Parathyroid adenoma (tissue), 2 donors: ENCODE results near the gene DCP1A.
A peak's percentile ranks its signal among the peaks of the same experiment; 100 is the strongest.
"Not testable (repeated sequence)": the region's sequence is repeated elsewhere in the genome, so short reads cannot be mapped to it uniquely, and the experiment has no call there.

Experiments
- H2AFZ ChIP-seq: fragments of 300-600 bp; sonication (generic); one replicate; pipeline ENCODE4 v1.7.0; 2017; ENCODE audit warnings: antibody characterized with exemption, mild to moderate bottlenecking
- H3K27ac ChIP-seq: fragments of 300-600 bp; sonication (generic); one replicate; pipeline ENCODE4 v1.7.0; 2017
- H3K27me3 ChIP-seq: fragments of 300-600 bp; sonication (generic); one replicate; pipeline ENCODE4 v1.7.0; 2017; ENCODE audit warnings: low read length; ENCODE audit not compliant: control insufficient read depth, insufficient read depth
- H3K36me3 ChIP-seq: fragments of 300-600 bp; sonication (generic); one replicate; pipeline ENCODE4 v1.7.0; 2017; ENCODE audit warnings: low read length; ENCODE audit not compliant: control insufficient read depth, insufficient read depth
- H3K4me1 ChIP-seq: fragments of 300-600 bp; sonication (generic); one replicate; pipeline ENCODE4 v1.7.0; 2017; ENCODE audit warnings: control low read depth
- H3K4me2 ChIP-seq: fragments of 300-600 bp; sonication (generic); one replicate; pipeline ENCODE4 v1.7.0; 2017; ENCODE audit warnings: low read length
- H3K4me3 ChIP-seq: fragments of 300-600 bp; sonication (generic); one replicate; pipeline ENCODE4 v1.7.0; 2017; ENCODE audit warnings: low read depth, low read length
- H3K79me2 ChIP-seq: fragments of 300-600 bp; sonication (generic); one replicate; pipeline ENCODE4 v1.7.0; 2017; ENCODE audit warnings: control low read depth
- H3K9ac ChIP-seq: fragments of 300-600 bp; sonication (generic); one replicate; pipeline ENCODE4 v1.7.0; 2017; ENCODE audit warnings: mild to moderate bottlenecking
- H3K9me3 ChIP-seq: fragments of 300-600 bp; sonication (generic); one replicate; pipeline ENCODE4 v1.7.0; 2017; ENCODE audit warnings: low read length; ENCODE audit not compliant: control insufficient read depth
- CTCF ChIP-seq: fragments of 300-600 bp; sonication (generic); IDR thresholded peaks from one replicate; pipeline ENCODE4 v1.7.0; 2017; ENCODE audit warnings: antibody characterized with exemption, mild to moderate bottlenecking
- donor health status: primary hyperparathyroidism.

Gene DCP1A

DNA sequence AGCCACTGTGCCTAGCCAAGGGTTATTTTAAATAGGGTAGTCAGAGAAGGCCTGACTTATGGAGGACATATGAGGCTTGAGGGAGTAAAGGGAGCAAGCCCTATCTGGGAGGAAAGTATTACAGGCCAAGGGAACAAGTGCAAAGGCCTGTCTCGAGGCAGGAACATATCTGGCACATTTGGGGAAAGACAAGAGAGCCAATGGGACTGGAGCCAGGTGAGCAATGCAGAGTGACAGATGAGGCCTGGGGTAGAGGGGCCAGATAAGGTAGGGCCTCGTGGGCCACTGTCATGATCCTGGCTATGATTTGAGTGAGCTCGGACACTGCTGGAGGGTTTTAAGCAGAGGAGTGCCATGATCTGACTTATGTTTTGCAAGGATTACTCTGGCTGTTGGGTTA is 43.8 kb downstream of the DCP1A start:
- no peaks in the 10 kb centered on the region for H3K36me3 ChIP-seq
- H3K27ac ChIP-seq: no peak overlapping the region
- H3K9ac ChIP-seq: no peak overlapping the region

DNA sequence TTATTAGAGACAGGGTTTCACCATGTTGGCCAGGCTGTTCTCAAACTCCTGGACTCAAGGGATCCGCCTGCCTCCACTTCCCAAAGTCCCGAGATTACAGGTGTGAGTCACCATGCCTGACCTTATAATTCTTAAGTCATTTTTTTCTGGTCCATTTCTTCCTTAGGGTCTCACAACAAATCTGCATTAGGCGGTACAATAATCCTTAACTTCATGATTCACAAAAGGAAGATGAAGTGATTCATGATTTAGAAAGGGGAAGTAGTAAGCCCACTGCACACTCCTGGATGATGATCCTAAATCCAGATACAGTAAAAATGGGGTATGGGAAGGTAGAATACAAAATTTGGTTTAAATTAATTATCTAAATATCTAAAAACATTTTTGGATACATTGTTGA is 46.5 kb downstream of the DCP1A start:
- H3K4me3 ChIP-seq: no peak overlapping the region
- no peak overlapping the region for H3K4me2 ChIP-seq
- peaks cover 4% of the 10 kb centered on the region for H3K79me2 ChIP-seq
- H2AFZ ChIP-seq: no peak overlapping the region
- no peaks in the 10 kb centered on the region for H3K27me3 ChIP-seq
- no peaks in the 10 kb centered on the region for H3K4me1 ChIP-seq
- H3K9ac ChIP-seq: no peak overlapping the region
- no peak for TF ChIP-seq CTCF
- no peak overlapping the region for H3K27ac ChIP-seq
- H3K36me3 ChIP-seq: no peaks in the 10 kb centered on the region
- no peaks in the 10 kb centered on the region for H3K9me3 ChIP-seq

More for the DNA sequence above, 43.8 kb downstream of the DCP1A start:
- H3K9me3 ChIP-seq: no peaks in the 10 kb centered on the region
- no peak overlapping the region for H3K4me3 ChIP-seq
- no peak overlapping the region for H2AFZ ChIP-seq
- no peaks in the 10 kb centered on the region for H3K79me2 ChIP-seq
- no peaks in the 10 kb centered on the region for H3K27me3 ChIP-seq
- TF ChIP-seq CTCF: no peak
- no peaks in the 10 kb centered on the region for H3K4me1 ChIP-seq
- no peak overlapping the region for H3K4me2 ChIP-seq

DNA sequence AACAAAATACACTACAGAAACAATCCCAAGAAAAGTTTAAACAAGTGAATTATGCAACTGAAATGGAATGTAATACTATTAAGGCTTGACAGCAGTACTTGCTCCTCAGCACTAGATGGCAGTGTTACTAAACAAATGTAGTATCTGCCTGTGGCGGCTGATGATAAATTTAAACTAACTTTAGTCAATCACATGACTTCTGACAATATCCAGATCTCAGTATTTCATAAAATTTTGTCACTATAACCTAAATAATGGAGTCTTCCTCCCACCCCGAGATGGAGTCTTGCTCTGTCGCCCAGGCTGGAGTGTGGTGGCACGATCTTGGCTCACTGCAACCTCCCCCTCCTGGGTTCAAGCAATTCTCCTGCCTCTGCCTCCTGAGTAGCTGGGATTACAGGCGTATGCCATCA is 47.7 kb downstream of the DCP1A start:
- not testable (repeated sequence) for H2AFZ ChIP-seq, H3K79me2 ChIP-seq, H3K36me3 ChIP-seq, H3K4me1 ChIP-seq, H3K9ac ChIP-seq, H3K27me3 ChIP-seq, H3K4me2 ChIP-seq, H3K4me3 ChIP-seq, H3K9me3 ChIP-seq
- TF ChIP-seq CTCF: peak; percentile 90
- H3K27ac ChIP-seq: peak overlapping the region; percentile 2

DNA sequence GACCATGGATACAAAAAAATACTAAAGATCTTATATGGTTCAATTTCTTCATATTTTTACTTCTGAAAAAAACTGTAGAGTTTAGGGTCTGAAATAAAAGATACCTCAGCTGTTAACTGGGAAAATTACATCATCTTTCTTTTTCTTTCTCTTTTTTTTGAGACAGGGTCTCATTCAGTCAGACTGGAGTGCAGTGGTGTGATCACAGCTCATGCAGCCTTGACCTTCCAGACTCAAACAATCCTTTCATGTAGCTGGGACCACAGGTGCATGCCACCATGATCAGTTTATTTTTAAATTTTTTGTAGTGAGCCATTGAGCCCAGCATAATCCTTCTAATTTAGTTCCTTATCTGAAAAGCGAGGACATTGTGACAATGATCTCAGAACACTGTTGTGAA is 51.9 kb downstream of the DCP1A start:
- no peak overlapping the region for H3K9ac ChIP-seq
- H3K79me2 ChIP-seq: peaks cover 4% of the 10 kb centered on the region
- H3K4me3 ChIP-seq: no peak overlapping the region
- peaks cover 7% of the 10 kb centered on the region for H3K4me1 ChIP-seq
- H2AFZ ChIP-seq: no peak overlapping the region
- no peak overlapping the region for H3K27ac ChIP-seq
- H3K4me2 ChIP-seq: no peak overlapping the region
- no peaks in the 10 kb centered on the region for H3K27me3 ChIP-seq
- H3K36me3 ChIP-seq: no peaks in the 10 kb centered on the region
- TF ChIP-seq CTCF: no peak
- H3K9me3 ChIP-seq: no peaks in the 10 kb centered on the region

DNA sequence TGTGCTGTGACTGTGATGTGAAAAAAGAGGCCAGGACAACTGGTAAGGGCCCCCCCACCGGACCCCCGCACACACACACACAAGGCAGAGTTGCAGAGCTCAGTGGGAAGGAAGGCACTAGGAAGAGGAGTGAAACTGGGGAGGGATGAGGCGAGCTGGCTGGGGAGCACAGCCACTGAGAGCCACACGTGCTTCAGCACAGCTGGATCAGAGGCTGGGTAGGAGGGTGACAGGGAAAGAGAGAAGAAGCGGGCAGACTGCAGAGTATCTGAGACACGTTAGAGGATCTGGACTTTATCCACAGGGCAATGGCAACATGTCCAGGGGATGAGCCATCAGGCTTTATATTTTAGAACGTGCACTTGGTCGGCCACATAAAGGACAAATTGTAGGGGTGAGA is 53.5 kb downstream of the DCP1A start:
- Histone ChIP-seq H3K4me3 (no peak overlapping the region), H3K27ac (no peak overlapping the region), H3K4me1 (peaks cover 7% of the 10 kb centered on the region), H3K36me3 (no peaks in the 10 kb centered on the region), H3K9ac (no peak overlapping the region), H3K9me3 (no peaks in the 10 kb centered on the region), H3K79me2 (peaks cover 6% of the 10 kb centered on the region), H3K4me2 (no peak overlapping the region), H3K27me3 (no peaks in the 10 kb centered on the region), H2AFZ (no peak overlapping the region)
- TF ChIP-seq CTCF: no peak
